GM12801 (cell line): ENCODE data around the gene GADD45A.

ENCODE experiments used
- TF ChIP-seq, protein P1 (sequence below): IDR thresholded peaks from one replicate; pipeline ENCODE4 v1.5.1; 2011; ENCODE audit warnings: control low read depth; ENCODE audit not compliant: insufficient read length; ENCODE audit errors: extremely low read depth

GADD45A gene

DNA sequence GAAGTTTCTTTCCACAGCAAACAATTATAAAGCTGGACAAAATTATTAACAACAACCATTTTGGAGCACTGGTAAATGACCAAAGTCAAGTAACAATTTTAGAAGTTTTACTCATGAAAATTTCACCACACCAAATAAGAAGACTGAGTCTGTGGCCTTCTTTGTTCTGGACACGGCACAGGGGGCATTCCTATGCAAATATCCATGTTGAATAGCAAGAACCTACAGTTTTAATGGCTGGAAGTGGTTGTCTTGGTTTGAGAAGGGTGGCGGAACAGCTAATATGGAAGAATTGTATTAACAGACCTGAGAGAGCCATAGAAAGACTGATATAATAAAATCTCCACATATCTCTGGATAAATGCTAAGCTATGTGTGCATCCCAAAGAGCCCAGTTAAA, 29.4 kb upstream of the GADD45A start:
- TF ChIP-seq, protein P1, sequence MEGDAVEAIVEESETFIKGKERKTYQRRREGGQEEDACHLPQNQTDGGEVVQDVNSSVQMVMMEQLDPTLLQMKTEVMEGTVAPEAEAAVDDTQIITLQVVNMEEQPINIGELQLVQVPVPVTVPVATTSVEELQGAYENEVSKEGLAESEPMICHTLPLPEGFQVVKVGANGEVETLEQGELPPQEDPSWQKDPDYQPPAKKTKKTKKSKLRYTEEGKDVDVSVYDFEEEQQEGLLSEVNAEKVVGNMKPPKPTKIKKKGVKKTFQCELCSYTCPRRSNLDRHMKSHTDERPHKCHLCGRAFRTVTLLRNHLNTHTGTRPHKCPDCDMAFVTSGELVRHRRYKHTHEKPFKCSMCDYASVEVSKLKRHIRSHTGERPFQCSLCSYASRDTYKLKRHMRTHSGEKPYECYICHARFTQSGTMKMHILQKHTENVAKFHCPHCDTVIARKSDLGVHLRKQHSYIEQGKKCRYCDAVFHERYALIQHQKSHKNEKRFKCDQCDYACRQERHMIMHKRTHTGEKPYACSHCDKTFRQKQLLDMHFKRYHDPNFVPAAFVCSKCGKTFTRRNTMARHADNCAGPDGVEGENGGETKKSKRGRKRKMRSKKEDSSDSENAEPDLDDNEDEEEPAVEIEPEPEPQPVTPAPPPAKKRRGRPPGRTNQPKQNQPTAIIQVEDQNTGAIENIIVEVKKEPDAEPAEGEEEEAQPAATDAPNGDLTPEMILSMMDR, result no peak

DNA sequence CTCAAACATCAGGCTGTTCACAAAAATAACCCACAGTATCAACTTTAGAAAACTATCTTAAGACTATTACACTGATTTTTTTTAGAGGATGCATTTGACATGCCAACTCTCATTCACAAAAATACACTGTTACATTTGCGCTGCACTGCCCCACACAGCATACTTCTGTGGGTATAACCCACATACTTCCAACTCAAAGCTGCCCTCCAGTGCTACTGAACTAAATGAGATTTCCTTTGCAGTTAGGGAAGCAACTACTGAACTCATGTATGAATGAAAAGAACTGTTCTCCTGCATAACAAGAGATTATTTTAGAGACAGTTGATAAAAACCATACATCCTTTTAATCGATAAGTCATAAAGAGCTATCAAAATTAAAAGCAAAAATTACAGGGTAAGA, 25.8 kb upstream of the GADD45A start:
- TF ChIP-seq, protein P1, result no peak

DNA sequence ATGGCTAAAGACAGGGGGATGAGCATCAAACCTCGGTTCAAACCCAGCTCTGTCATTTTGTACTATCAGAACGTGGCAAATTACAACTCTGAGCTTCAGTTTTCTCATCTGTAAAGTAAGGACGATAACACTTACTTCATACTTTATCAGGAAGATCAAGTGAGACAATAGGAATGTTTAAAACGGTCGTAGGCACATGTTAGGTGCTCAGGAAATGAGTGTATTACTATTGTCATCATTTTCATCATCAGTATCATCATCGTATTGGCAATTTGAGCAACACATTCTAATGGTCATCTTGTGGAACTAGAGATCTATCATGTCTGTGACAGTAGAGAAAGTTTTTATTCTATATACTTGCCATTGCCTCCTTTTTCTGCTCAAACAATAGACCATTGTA, 22.1 kb upstream of the GADD45A start:
- TF ChIP-seq, protein P1, result no peak

DNA sequence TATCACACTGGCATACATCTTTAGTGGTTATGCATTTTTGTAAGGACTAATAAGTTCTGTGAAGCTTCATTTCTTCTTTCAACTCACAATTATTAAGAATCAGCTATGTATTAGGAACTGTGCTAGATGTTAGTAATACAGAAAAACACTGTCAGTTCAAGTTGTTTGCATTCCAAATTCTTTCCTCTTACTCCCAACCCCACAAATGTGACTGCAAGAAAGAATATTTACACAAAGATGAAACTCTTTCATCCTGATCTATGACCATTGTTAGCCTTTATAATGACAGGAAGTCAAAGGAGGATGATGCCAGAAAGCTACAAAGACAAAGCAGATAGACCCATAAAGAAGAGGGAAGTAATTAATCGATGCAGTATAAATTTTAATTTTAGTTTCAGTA, 21.0 kb upstream of the GADD45A start:
- TF ChIP-seq, protein P1, result no peak

DNA sequence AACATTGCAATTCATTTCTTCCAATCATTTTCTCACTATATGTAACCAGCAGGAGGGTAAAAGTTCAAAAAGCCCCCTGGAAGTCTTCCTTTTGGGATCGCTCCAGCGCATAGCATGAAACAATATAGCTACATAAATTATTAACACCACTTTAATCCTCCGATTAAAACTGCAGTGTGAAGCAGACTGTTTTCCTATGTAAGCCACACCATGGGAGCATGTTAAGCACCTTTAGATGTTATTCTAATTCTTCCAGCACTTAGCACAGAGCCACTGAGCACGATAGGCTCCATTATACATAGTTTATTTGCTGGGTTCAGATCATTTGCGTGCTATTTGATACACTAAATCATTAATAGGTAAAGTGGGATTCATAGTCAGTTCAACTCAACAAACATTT, 18.4 kb upstream of the GADD45A start:
- TF ChIP-seq, protein P1, result no peak

DNA sequence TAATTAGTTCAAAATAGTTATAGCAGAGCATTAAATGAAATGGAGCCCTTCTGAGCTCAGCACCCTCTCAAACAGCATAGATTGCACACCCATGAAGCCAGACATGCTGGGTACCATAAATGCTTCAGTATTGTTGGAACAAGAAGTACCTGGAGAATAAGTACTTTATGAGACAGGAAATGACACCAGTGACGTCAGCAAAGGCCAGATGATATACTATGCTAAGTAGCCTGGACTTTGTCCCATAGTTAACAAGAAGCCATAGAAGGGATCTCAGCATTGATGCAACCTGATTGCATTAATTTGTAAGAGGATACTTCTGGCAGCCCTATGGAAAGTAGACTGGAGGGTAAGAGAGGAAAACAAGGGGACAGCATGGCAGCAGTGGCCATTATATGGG, 16.3 kb upstream of the GADD45A start:
- TF ChIP-seq, protein P1, result no peak

DNA sequence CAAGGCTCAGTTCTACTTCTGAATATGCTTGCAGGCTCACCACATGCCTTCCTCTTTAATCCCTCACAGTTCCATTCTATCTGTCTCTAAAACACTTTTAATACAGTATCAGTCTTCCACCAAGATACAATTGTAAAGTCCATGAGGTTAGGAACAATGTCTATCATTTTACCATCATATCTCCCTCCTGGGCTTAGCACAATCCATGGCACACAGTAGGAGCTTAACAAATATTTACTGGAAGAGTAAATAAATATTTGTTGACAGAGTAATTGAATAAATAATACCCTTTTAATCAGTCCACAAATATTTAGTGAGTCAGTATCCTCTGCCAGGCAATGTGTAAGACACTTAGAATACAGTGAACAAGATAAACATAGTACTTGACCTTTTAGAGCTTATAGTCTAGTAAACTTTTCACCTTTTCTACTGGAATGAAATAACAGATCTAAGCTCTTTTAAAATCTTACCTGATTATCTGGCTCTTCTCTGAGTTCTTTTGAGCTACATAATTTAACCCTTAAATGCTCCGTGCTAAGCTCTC, 12.7 kb upstream of the GADD45A start:
- TF ChIP-seq, protein P1, result no peak
